Neural cell (in vitro differentiated cells): Measurements from ENCODE around the gene MAP2K7. TPM values are rescaled to one million over a fixed set of nuclear protein-coding genes. Genes with fewer than 3 reads are reported as not detected.

Experiments used
- H2AFZ ChIP-seq: fragments of 200-600, 300-800 bp; sonication (generic), shearing (Covaris generic); 2 replicates; pipeline ENCODE4 v1.6.0; 2014; ENCODE audit warnings: low read depth, mild to moderate bottlenecking, antibody characterized with exemption, low read length, moderate library complexity
- H3F3A ChIP-seq: fragments of 200-600 bp; shearing (Covaris generic); 2 replicates; pipeline ENCODE4 v1.6.1; 2016; ENCODE audit warnings: mild to moderate bottlenecking, moderate library complexity, mixed read lengths, antibody characterized with exemption, low read length; ENCODE audit not compliant: insufficient read depth, poor library complexity, severe bottlenecking
- H3K27ac ChIP-seq: fragments of 200-600, 300-800 bp; sonication (generic), shearing (Covaris generic); 2 replicates; pipeline ENCODE4 v1.5.1; 2014; ENCODE audit warnings: mild to moderate bottlenecking, low read length, moderate library complexity
- H3K27me3 ChIP-seq: fragments of 300-800, 200-600 bp; sonication (generic), shearing (Covaris generic); 2 replicates; pipeline ENCODE4 v1.6.0; 2014; ENCODE audit warnings: mild to moderate bottlenecking, low read depth, low read length, moderate library complexity; ENCODE audit not compliant: insufficient read depth
- H3K36me3 ChIP-seq: fragments of 300-800, 200-600 bp; sonication (generic), shearing (Covaris generic); 2 replicates; pipeline ENCODE4 v1.5.1; 2014; ENCODE audit warnings: mild to moderate bottlenecking, antibody characterized with exemption, low read length, moderate library complexity; ENCODE audit not compliant: insufficient read depth
- H3K4me2 ChIP-seq: fragments of 300-800, 200-600 bp; sonication (generic), shearing (Covaris generic); 2 replicates; pipeline ENCODE4 v1.6.0; 2014; ENCODE audit warnings: mild to moderate bottlenecking, low read length
- H3K4me3 ChIP-seq: fragments of 300-800, 200-600 bp; sonication (generic), shearing (Covaris generic); 2 replicates; pipeline ENCODE4 v1.5.1; 2014; ENCODE audit warnings: mild to moderate bottlenecking, low read length, moderate library complexity
- H3K79me2 ChIP-seq: fragments of 200-600 bp; shearing (Covaris generic); replicated peaks from 2 replicates; pipeline ENCODE4 v1.6.0; 2014; ENCODE audit warnings: mild to moderate bottlenecking, low read length, moderate library complexity; ENCODE audit not compliant: insufficient read depth
- H3K9ac ChIP-seq: fragments of 300-800, 200-600 bp; sonication (generic), shearing (Covaris generic); 2 replicates; pipeline ENCODE4 v1.6.1; 2016; ENCODE audit warnings: mild to moderate bottlenecking, low read length, mixed read lengths
- H3K9me2 ChIP-seq: fragments of 200-600 bp; shearing (Covaris generic); 2 replicates; pipeline ENCODE4 v1.6.1; 2016; ENCODE audit warnings: mild to moderate bottlenecking, low read length, mixed read lengths; ENCODE audit not compliant: insufficient read depth
- H3K9me3 ChIP-seq: fragments of 200-600, 300-800 bp; sonication (generic), shearing (Covaris generic); 2 replicates; pipeline ENCODE4 v1.6.1; 2016; ENCODE audit warnings: mild to moderate bottlenecking, mixed run types, low read length, moderate library complexity, mixed read lengths
- H4K20me1 ChIP-seq: fragments of 200-600 bp; shearing (Covaris generic); 2 replicates; pipeline ENCODE4 v1.6.1; 2016; ENCODE audit warnings: mild to moderate bottlenecking, mixed run types; ENCODE audit not compliant: insufficient read depth
- EP300 ChIP-seq: fragments of 450-650 bp; conservative IDR thresholded peaks from 2 replicates; pipeline ENCODE4 v1.6.1; 2014; ENCODE audit warnings: antibody characterized with exemption, mild to moderate bottlenecking, moderate library complexity; ENCODE audit not compliant: poor library complexity, severe bottlenecking
- EZH2 ChIP-seq: fragments of 200-600, 300-800 bp; shearing (Covaris generic), sonication (generic); IDR thresholded peaks from 2 replicates; pipeline ENCODE4 v1.6.1; 2014; ENCODE audit warnings: antibody characterized with exemption, low read length, borderline replicate concordance, mild to moderate bottlenecking; ENCODE audit not compliant: insufficient read depth, poor library complexity, severe bottlenecking
- MXI1 ChIP-seq: fragments of 450-650 bp; conservative IDR thresholded peaks from 2 replicates; pipeline ENCODE4 v1.6.1; 2014; ENCODE audit warnings: antibody characterized with exemption, mild to moderate bottlenecking; ENCODE audit not compliant: poor library complexity, severe bottlenecking
- POLR2AphosphoS5 ChIP-seq: IDR thresholded peaks from 2 replicates; pipeline ENCODE4 v1.6.1; 2012
- RAD21 ChIP-seq: fragments of 450-650 bp; conservative IDR thresholded peaks from 2 replicates; pipeline ENCODE4 v1.6.1; 2014; ENCODE audit warnings: antibody characterized with exemption, mild to moderate bottlenecking, moderate library complexity
- SMC3 ChIP-seq: fragments of 450-650 bp; conservative IDR thresholded peaks from 2 replicates; pipeline ENCODE4 v1.6.1; 2014; ENCODE audit warnings: antibody characterized with exemption, mild to moderate bottlenecking, moderate library complexity; ENCODE audit not compliant: poor library complexity
- TAF1 ChIP-seq: IDR thresholded peaks from 2 replicates; pipeline ENCODE4 v1.6.1; 2012; ENCODE audit warnings: low read depth
- polyA plus RNA-seq: library from polyadenylated mRNA; depleted of rRNA; stranded (reverse); fragments of >200 nt; gene quantifications from 2 replicates; pipeline ENCODE4 v1.2.3, GENCODE V29; 2014
- TF ChIP-seq, protein P1 (sequence below): IDR thresholded peaks from 2 replicates; pipeline ENCODE4 v1.6.1; 2012; ENCODE audit warnings: borderline replicate concordance
- TF ChIP-seq, protein P2 (sequence below): fragments of 450-650 bp; IDR thresholded peaks from 2 replicates; pipeline ENCODE4 v1.5.1; 2014; ENCODE audit warnings: antibody characterized with exemption, mild to moderate bottlenecking, moderate library complexity; ENCODE audit not compliant: poor library complexity, severe bottlenecking

Gene MAP2K7
- polyA plus RNA-seq, 1 donor from 2014 or later, result 9.2 TPM

DNA sequence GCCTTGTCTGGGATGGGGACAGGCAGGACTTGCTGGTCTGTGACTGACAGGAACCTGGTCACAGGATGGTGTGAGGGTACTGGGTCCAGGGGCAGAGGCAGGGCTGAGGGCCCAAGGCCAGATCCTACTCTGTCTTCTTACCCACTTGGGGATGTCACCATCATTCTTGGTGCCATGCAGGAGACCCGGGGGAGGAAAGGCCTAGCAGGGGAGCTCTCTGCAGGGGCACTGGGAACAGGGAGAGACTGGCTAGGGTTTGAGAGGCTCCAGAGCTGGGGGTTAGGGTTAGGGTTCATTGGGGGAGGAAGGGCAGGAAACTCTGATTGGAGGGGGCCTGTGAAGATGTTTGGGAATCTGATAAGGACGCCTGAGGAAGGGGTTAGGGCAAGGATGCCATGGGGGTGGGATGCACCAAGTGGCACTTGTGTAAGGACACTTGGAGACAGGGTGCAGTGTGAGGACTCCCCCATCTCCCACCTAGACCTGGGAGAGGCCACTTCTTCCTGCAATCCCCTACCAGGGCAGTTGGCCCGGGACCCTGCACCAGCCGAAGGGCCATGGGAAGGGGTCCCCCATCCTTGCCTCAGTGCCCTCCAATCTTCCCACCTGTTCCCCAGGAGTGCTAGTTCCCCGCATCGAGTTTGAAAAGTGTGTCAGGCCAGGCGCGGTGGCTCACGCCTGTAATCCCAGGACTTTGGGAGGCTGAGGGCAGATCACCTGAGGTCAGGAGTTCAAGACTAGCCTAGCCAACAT lies 36.4 kb upstream of the MAP2K7 start:
- Histone ChIP-seq H4K20me1 (no peaks in the 10 kb centered on the region), H3F3A (no peaks in the 10 kb centered on the region), H3K9me2 (no peaks in the 10 kb centered on the region), H3K4me3 (no peak overlapping the region), H3K79me2 (no peaks in the 10 kb centered on the region), H3K9ac (no peak overlapping the region), H2AFZ (no peak overlapping the region), H3K4me2 (no peak overlapping the region), H3K27me3 (no peaks in the 10 kb centered on the region), H3K27ac (no peak overlapping the region), H3K9me3 (no peaks in the 10 kb centered on the region), H3K36me3 (no peaks in the 10 kb centered on the region)
- TF ChIP-seq TAF1 (no peak), RAD21 (no peak), EP300 (no peak), MXI1 (no peak), SMC3 (no peak), EZH2 (no peak)
- TF ChIP-seq, protein P1, sequence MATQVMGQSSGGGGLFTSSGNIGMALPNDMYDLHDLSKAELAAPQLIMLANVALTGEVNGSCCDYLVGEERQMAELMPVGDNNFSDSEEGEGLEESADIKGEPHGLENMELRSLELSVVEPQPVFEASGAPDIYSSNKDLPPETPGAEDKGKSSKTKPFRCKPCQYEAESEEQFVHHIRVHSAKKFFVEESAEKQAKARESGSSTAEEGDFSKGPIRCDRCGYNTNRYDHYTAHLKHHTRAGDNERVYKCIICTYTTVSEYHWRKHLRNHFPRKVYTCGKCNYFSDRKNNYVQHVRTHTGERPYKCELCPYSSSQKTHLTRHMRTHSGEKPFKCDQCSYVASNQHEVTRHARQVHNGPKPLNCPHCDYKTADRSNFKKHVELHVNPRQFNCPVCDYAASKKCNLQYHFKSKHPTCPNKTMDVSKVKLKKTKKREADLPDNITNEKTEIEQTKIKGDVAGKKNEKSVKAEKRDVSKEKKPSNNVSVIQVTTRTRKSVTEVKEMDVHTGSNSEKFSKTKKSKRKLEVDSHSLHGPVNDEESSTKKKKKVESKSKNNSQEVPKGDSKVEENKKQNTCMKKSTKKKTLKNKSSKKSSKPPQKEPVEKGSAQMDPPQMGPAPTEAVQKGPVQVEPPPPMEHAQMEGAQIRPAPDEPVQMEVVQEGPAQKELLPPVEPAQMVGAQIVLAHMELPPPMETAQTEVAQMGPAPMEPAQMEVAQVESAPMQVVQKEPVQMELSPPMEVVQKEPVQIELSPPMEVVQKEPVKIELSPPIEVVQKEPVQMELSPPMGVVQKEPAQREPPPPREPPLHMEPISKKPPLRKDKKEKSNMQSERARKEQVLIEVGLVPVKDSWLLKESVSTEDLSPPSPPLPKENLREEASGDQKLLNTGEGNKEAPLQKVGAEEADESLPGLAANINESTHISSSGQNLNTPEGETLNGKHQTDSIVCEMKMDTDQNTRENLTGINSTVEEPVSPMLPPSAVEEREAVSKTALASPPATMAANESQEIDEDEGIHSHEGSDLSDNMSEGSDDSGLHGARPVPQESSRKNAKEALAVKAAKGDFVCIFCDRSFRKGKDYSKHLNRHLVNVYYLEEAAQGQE, result no peak
- TF ChIP-seq, protein P2, sequence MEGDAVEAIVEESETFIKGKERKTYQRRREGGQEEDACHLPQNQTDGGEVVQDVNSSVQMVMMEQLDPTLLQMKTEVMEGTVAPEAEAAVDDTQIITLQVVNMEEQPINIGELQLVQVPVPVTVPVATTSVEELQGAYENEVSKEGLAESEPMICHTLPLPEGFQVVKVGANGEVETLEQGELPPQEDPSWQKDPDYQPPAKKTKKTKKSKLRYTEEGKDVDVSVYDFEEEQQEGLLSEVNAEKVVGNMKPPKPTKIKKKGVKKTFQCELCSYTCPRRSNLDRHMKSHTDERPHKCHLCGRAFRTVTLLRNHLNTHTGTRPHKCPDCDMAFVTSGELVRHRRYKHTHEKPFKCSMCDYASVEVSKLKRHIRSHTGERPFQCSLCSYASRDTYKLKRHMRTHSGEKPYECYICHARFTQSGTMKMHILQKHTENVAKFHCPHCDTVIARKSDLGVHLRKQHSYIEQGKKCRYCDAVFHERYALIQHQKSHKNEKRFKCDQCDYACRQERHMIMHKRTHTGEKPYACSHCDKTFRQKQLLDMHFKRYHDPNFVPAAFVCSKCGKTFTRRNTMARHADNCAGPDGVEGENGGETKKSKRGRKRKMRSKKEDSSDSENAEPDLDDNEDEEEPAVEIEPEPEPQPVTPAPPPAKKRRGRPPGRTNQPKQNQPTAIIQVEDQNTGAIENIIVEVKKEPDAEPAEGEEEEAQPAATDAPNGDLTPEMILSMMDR, result no peak

DNA sequence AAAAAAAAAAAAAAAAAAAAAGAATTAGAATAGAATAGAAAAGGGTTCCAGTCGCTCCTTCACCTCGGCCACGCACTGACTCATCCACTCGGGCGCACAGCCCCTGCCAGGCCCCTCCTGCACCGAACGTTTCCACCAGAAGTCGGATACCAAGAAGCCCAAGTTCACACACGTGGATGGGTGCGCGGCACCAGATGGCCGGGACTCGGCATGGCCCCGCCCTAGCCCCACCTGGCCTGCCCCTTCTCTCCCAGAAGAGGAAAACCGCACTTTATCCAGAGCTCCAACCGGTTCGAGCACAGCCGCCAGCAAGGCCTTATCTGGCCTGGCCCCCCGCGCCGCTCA lies 35.4 kb upstream of the MAP2K7 start:
- H3K79me2 ChIP-seq, result peaks cover 6% of the 10 kb centered on the region
- H3K4me2 ChIP-seq, result no peak overlapping the region
- peaks cover 5% of the 10 kb centered on the region for H3F3A ChIP-seq
- TF ChIP-seq, protein P1, result no peak
- TF ChIP-seq, protein P2, result no peak
- TF ChIP-seq TAF1 (no peak), EP300 (no peak), RAD21 (no peak), POLR2AphosphoS5 (no peak), SMC3 (no peak), MXI1 (no peak), EZH2 (no peak)
- no peaks in the 10 kb centered on the region for H3K36me3 ChIP-seq
- H3K4me3 ChIP-seq, result no peak overlapping the region
- H2AFZ ChIP-seq, result no peak overlapping the region
- H3K9me3 ChIP-seq, result no peaks in the 10 kb centered on the region
- H3K27me3 ChIP-seq, result no peaks in the 10 kb centered on the region
- no peak overlapping the region for H3K27ac ChIP-seq
- no peaks in the 10 kb centered on the region for H3K9me2 ChIP-seq
- no peaks in the 10 kb centered on the region for H4K20me1 ChIP-seq
- H3K9ac ChIP-seq, result no peak overlapping the region
